ENCODE results near the gene NRG4.
"Not testable (repeated sequence)": the region's sequence is repeated elsewhere in the genome, so short reads cannot be mapped to it uniquely, and the experiment has no call there.

Gene NRG4, protein sequence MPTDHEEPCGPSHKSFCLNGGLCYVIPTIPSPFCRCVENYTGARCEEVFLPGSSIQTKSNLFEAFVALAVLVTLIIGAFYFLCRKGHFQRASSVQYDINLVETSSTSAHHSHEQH
- 0 to 0.21 (median 0) reads per million in 3 experiments for total RNA-seq

DNA sequence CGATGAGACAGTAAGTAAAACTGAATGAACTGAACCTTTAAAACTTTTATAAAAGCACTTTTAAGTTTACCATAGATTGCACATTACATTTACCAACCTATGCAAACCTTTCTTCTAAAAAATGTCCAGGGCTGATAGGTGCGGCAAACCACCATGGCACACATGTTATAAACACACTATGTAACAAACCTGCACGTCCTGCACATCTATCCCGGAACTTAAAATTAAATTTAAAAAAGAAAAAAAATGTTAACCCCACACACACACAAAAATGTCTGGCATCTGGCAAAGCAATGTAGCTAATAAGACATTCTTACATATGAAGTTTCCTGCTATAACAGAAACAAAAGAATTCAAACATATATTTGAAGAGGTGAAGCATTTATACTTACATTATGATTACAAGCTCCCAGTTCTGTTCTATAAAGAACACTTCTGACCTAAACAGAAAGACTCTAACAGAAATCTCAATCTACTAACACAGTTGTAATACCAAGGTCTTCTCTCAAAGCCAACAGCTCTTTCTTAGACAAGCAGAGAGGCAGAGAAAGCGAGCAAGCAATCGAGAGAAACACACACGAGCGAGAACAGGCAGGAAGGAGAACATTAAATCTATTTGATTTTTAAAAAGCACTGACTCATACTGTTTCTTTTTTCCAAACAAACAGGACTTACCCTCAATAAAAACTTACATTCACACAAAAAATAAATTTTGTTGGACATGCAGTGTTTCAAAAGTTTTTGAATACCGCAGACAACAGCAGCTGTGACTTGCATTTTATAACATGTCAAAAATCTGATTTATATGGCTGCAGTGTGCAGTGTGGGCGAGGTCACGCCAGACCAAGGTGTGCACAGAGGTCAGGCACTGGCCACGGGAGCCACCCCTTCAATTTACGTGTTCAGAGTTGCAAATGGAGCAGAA, at the start of gene NRG4:
TSS of gene NRG4 (minus strand) at position 798 of the 925 bp plus-strand sequence. CDS start 1,194 bp downstream, outside the sequence.
- no peak for DNase-seq

DNA sequence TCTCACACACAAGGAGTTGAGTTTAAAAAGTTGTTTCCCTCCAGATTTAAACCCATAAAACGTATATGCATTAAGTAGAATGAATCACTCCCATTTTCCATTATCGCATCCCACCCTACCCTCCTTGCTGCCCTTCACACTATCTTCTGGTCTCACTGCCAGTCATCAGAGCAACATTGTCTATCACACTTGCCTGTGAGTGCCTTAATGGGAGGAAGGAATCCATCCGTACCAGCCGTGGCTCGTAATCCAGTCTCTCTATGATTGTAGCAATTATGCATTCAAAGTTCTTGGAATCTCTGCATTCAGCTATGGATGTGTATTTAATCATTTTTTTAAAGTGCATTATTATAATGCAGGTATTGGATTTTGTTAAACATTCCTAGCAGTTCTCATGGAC, 49.5 kb upstream of the NRG4 start:
- DNase-seq = no peak

DNA sequence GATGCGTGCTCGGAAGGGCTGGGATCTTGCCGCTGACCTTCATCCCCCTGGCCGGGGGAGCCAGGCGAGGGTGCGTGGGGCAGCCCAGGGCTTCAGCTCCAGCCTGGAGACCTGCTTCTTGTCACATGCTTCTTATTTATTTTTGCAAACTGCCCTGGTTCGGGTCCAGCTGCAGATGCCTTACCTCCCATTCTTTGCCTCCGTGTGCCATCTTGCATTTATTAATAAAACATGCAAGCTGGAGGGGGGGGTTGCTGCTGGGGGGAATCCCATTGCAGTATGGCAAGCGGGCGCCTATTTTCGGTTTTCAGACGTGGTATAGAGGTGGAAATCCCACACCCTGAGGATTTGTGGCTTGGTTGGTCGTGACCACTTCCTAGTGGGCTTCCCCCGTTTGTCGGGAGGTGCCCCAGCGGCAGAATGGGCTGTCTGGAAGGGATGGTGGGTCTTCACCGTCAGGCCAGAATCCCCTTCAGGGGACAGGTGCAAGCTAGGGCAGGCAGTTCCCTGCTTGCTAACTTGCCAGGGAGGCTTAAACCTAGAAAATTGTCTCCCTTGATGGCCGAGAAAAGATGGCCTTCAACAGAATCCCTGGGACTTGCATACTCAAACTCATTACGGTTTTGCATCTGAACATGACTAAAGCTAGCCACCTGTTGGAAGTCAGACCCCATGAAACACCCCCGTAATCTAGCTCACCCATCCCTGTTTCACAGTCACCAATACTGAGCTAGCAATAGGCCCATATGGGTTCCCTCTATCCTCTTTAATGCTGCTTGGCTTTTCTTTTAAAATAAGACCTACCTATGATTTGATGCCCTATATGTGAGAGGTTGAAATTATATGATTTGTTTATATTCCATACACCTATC, 48.1 kb upstream of the NRG4 start:
- DNase-seq = peak; percentile 23

- DNase-seq = no peak
Observed at GRCh38 chr15:76059320-76060117, 47.3 kb upstream of the NRG4 start, which contains the start of gene TMEM266. Gene TMEM266, plus strand, starts transcription at chr15:76059985. Its CDS starts 74,279 bp downstream, at chr15:76134264.

DNA sequence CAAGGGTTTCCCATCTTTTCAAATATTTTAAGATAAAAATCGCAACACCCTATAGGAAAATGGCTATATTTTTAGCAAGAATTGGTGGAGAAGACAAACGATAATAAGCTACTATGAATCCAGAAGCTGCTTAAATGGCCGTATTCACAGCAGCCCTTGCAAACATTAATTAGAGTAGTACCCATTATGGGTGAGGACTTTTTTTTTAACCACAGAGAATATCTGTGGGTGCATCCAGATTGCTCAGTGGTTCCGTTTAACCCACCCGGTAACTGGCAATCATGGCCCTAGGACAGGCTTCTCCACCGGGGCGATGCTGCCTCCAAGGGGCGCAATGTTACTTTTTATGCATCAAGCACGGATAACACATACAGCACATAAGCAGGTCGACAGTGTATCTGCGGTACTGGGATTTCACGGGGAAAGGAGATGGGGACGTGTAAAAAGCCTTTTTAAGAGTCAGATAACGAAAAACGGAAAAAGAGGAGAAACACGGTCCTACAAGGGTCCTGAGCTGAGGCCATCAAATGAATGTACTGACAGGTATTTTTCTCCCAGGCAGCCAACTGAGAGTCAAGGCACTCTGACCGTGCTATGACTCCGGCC, 46.6 kb upstream of the NRG4 start:
- no peak for DNase-seq

DNA sequence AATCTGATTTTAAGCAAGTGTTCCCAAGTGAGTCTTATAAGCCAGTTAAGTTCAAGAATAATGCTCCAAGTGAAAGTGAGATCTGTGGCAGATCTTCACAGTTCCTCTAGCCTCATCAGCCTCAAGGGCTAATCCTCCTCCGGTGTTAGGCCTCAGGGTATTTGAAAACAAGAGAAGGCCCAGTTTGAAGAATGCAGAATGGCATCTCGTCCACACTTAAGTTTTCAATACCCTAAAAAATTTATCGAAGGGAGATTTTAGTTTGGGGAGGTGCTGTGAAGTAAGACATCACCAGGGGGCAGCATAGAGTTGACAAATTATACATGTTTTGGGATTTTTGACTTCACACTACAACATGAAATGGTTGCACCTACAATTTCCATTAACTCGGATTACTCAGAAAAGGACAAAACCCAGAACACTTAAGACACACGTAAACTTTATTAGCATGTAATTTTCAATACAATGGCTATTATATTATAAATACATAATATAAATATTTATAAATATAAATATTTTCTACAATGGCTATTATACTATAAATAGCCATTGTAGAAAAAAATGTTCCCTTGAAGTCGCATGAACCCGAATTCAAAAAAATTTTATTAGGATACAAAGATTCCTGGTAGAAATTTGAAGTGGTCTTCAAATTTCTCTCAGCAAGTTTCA, 45.2 kb upstream of the NRG4 start:
- peak; percentile 26 for DNase-seq

DNA sequence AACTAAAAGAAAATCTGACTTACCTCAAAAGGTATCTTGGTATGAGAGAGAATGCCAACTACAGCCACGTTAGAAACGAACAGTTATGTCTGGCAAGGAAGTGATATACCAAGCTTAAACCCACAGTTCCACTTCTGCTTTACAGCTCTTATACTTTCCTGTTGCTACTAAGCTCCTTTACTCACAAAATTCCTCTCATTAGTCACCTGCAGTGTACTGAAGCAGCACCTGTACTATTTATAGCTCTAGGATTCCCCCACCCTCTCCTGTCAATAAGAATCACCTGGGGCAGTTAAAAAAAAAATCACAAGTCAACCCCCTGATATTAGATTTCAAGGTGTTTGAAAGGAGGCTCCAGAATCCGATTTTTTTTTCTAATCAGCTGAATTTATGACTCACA, 44.7 kb upstream of the NRG4 start:
- no peak for DNase-seq

- DNase-seq = not testable (repeated sequence)
Observed at GRCh38 chr15:76054201-76054600, 42.0 kb upstream of the NRG4 start.

- no peak for DNase-seq
Observed at GRCh38 chr15:76038512-76038911, 26.3 kb upstream of the NRG4 start.

GRCh38 chr15:76035593-76035992, 23.4 kb upstream of the NRG4 start:
- no peak for DNase-seq

GRCh38 chr15:76034111-76034510, 21.9 kb upstream of the NRG4 start:
- DNase-seq = no peak

DNA sequence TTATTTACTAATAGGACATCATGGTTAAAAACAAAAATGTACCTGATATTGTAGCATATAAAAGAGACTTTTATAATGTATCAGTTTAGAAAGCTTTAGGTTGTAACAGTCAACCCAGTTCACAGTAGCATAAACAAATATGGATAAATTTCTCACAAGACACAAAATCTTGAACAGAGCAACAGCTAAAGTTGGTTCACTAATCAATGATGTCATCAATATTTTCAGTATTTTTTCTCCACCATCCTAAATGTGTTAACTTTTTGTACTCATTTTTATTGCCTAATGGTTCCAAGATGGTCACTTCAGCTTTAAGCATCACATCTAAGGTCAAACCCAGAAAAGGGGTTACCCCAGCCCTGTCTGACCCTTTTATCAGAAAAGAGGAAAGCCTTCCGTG, 21.2 kb upstream of the NRG4 start:
- no peak for DNase-seq

GRCh38 chr15:76032046-76032445, 19.8 kb upstream of the NRG4 start:
- no peak for DNase-seq

GRCh38 chr15:76024021-76024768, 12.0 kb upstream of the NRG4 start:
- DNase-seq = no peak

GRCh38 chr15:76013470-76013869, 1.2 kb upstream of the NRG4 start:
- DNase-seq = not testable (repeated sequence)

DNA sequence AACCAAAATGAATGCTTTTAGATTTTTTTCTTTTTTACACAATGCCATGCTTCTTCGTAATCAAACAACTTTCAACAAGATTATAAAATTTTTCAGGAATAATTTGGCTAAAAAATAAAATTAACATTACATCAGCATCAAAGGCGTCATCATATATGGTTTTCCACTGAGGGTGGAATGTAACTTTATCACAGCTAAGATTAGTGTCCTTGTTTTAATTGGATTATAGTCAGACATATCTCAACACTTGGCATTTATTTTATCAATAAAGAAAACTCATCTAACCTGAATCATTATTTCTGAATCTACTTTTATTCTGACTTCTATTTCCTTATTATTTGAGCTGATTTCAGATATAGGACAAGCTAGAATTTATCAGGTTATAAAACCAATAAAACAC, 1.6 kb downstream of the NRG4 start:
- no peak for DNase-seq

DNA sequence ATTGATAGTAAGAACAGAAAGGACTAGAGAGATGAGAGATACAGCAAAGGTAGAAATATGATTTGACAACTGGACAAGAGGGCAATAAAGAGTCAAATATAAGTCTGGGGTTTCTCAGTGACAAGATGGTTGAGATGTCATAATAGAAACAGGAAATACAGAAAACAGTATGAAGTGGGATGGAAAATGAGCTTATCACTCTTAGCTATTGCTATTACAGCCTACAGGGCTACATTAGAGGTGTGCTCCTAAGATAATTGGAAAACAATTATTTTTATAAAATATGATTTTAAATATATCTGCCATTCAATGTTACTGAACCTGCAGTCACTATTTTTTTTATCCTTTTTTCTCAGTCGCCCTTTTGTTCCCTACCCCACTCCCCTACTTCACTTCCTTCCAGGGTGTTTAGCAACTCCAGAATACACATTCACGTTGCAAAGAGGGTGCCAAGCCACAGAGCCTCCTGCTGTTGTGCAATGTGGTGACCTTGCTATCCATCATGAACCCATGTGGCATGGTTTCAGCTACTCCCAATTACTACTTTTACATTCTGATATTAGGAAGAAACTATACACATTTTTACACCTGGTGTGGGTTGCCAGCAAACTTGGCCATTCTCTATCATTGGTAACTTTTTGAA, 6.0 kb downstream of the NRG4 start:
- DNase-seq = no peak

DNA sequence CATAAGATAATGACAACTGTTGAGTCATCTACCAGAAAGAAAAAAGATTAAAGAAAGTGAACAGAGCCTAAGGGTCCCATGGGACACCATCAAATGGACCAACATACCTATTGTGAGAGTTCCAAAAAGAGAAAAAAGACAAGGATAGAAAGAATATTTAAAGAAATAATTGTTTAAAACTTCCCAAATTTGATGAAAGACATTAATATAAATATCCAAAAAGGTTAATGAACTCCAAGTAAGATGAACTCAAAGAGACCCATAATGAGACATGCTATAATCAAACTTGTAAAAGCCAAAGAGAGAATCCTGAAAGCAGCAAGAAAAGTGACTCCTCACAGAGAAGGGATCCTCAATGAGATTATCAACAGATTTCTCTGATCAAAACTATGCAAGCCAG, 8.9 kb downstream of the NRG4 start:
- DNase-seq = no peak

GRCh38 chr15:75995611-75996010, 16.6 kb downstream of the NRG4 start:
- no peak for DNase-seq

GRCh38 chr15:75994220-75994619, 18.0 kb downstream of the NRG4 start:
- DNase-seq = no peak
